HG03342 (cell line): ENCODE measurements around the gene TEAD3.

Source experiments
- ATAC-seq: cut with Tn5 transposase; IDR thresholded peaks from one replicate; pipeline ENCODE4 v1.9.1; 2021; ENCODE audit warnings: mild to moderate bottlenecking, moderate library complexity; ENCODE audit not compliant: unreplicated experiment

The TEAD3 gene

GRCh38 chr6:35514587-35514986 lies 17.7 kb upstream of the TEAD3 start:
- ATAC-seq, result no peak

- ATAC-seq, result no peak
Observed at GRCh38 chr6:35512740-35513139, 15.9 kb upstream of the TEAD3 start, which contains the start of gene TULP1. Gene TULP1, minus strand, starts transcription at chr6:35512896. Its CDS starts 38 bp downstream, at chr6:35512858.

- no peak for ATAC-seq
Observed at GRCh38 chr6:35512006-35512405, 15.1 kb upstream of the TEAD3 start.

- no peak for ATAC-seq
Observed at GRCh38 chr6:35511562-35511941, 14.7 kb upstream of the TEAD3 start.

GRCh38 chr6:35510916-35511561 lies 14.2 kb upstream of the TEAD3 start:
- no peak for ATAC-seq

- ATAC-seq, result no peak
Observed at GRCh38 chr6:35508542-35508941, 11.7 kb upstream of the TEAD3 start.

GRCh38 chr6:35508027-35508426 lies 11.1 kb upstream of the TEAD3 start:
- no peak for ATAC-seq

GRCh38 chr6:35507221-35507620 lies 10.3 kb upstream of the TEAD3 start:
- ATAC-seq, result no peak

GRCh38 chr6:35506536-35506935 lies 9.7 kb upstream of the TEAD3 start:
- no peak for ATAC-seq

GRCh38 chr6:35505999-35506412 lies 9.1 kb upstream of the TEAD3 start:
- ATAC-seq, result no peak

- no peak for ATAC-seq
Observed at GRCh38 chr6:35503534-35503933, 6.7 kb upstream of the TEAD3 start.

GRCh38 chr6:35501784-35502183 lies 4.9 kb upstream of the TEAD3 start:
- ATAC-seq, result no peak

- ATAC-seq, result no peak
Observed at GRCh38 chr6:35500782-35501181, 3.9 kb upstream of the TEAD3 start.

- no peak for ATAC-seq
Observed at GRCh38 chr6:35499372-35499771, 2.5 kb upstream of the TEAD3 start.

- no peak for ATAC-seq
Observed at GRCh38 chr6:35498422-35499067, 1.7 kb upstream of the TEAD3 start.

GRCh38 chr6:35497571-35498421 lies 917 bp upstream of the TEAD3 start:
- no peak for ATAC-seq

GRCh38 chr6:35496036-35496840 lies 641 bp downstream of the TEAD3 start:
- no peak for ATAC-seq

- no peak for ATAC-seq
Observed at GRCh38 chr6:35495258-35496035, 1.4 kb downstream of the TEAD3 start.

- ATAC-seq, result no peak
Observed at GRCh38 chr6:35494161-35494563, 2.7 kb downstream of the TEAD3 start.

- ATAC-seq, result no peak
Observed at GRCh38 chr6:35493307-35493983, 3.4 kb downstream of the TEAD3 start.
